Measurements from ENCODE around the gene ARHGAP12.

ARHGAP12 gene

GRCh38 chr10:31873724-31874123, 54.9 kb downstream of the ARHGAP12 start:
- no peak for DNase-seq

GRCh38 chr10:31871266-31872065, 57.2 kb downstream of the ARHGAP12 start:
- DNase-seq = no peak

- DNase-seq = no peak
These were observed 61.0 kb downstream of the ARHGAP12 start for GRCh38 chr10:31867646-31868045.

- no peak for DNase-seq
These were observed 62.4 kb downstream of the ARHGAP12 start for GRCh38 chr10:31866118-31866670.

- DNase-seq = no peak
These were observed 63.7 kb downstream of the ARHGAP12 start for GRCh38 chr10:31864834-31865518.

GRCh38 chr10:31855033-31855432, 73.6 kb downstream of the ARHGAP12 start:
- DNase-seq = no peak

GRCh38 chr10:31853629-31854028, 75.0 kb downstream of the ARHGAP12 start:
- DNase-seq = no peak

- DNase-seq = no peak
These were observed 77.4 kb downstream of the ARHGAP12 start for GRCh38 chr10:31851216-31851615.

- DNase-seq = no peak
These were observed 81.1 kb downstream of the ARHGAP12 start for GRCh38 chr10:31847515-31847914.

GRCh38 chr10:31838709-31839108, 89.9 kb downstream of the ARHGAP12 start:
- DNase-seq = no peak

- DNase-seq = no peak
These were observed 90.6 kb downstream of the ARHGAP12 start for GRCh38 chr10:31838065-31838464.

GRCh38 chr10:31836569-31837406, 91.8 kb downstream of the ARHGAP12 start:
- no peak for DNase-seq

GRCh38 chr10:31833753-31834152, 94.9 kb downstream of the ARHGAP12 start:
- no peak for DNase-seq

- no peak for DNase-seq
These were observed 96.4 kb downstream of the ARHGAP12 start for GRCh38 chr10:31832261-31832660.

- no peak for DNase-seq
These were observed 97.7 kb downstream of the ARHGAP12 start for GRCh38 chr10:31830887-31831286.

- DNase-seq = no peak
These were observed 98.9 kb downstream of the ARHGAP12 start for GRCh38 chr10:31829776-31830175.

GRCh38 chr10:31823358-31823757, 105.3 kb downstream of the ARHGAP12 start:
- no peak for DNase-seq

- no peak for DNase-seq
These were observed 105.9 kb downstream of the ARHGAP12 start for GRCh38 chr10:31822616-31823318.

- no peak for DNase-seq
These were observed 106.5 kb downstream of the ARHGAP12 start for GRCh38 chr10:31822150-31822549.

- DNase-seq = no peak
These were observed 107.8 kb downstream of the ARHGAP12 start for GRCh38 chr10:31820778-31821369.

- DNase-seq = no peak
These were observed 108.5 kb downstream of the ARHGAP12 start for GRCh38 chr10:31820096-31820495.

- DNase-seq = no peak
These were observed 109.2 kb downstream of the ARHGAP12 start for GRCh38 chr10:31819391-31819820.
